ENCODE results near the gene GULP1.

- TF ChIP-seq CTCF (conservative IDR thresholded peaks at IDR 0.05 in 1 of 2, IDR thresholded peaks at IDR 0.05 in 1 of 2; ENCODE audit: extremely low read depth in 1 of 2, insufficient read depth in 1 of 2, low read depth in 1 of 2, low read length in 2 of 2) = no peak
- no peak for TF ChIP-seq EZH2 (IDR thresholded peaks at IDR 0.05; ENCODE audit: borderline replicate concordance, low read length)
Measured at GRCh38 chr2:188285774-188286173, 5.9 kb upstream of the GULP1 start.

All from mammary epithelial cell (primary cell).